UCSD-AML1 (cell line): ENCODE data around the gene LRRC70.

Experiments
- DNase-seq: peaks from one replicate; lab custom pipeline; 2025; ENCODE audit not compliant: unreplicated experiment; lab: John Stamatoyannopoulos, UW

Gene LRRC70

DNA sequence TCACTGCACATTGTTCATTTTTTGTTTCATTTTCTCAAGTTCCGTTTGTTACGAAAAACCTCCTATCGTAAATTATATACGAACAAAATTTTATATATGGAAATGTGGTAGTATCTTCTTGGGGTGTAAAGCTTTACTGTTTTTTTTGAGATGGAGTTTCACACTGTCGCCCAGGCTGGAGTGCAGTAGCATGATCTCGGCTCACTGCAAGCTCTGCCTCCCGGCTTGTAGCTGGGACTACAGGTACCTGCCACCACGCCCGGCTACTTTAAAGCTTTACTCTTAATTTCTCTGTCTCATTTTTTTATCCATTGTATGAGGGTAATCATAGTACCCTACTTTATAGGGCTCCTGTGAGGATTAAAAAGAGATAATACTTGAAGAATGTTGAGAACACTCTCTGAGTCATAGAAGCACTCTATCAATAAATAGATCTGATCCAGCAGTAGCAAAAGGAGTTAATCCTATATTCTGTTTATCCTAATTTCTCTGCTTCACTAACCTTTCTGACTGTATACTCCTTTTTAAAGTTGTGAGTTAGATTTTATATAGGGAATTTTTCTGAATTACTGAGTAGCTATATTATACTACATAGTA lies 5.6 kb upstream of the LRRC70 start:
- no peak for DNase-seq

DNA sequence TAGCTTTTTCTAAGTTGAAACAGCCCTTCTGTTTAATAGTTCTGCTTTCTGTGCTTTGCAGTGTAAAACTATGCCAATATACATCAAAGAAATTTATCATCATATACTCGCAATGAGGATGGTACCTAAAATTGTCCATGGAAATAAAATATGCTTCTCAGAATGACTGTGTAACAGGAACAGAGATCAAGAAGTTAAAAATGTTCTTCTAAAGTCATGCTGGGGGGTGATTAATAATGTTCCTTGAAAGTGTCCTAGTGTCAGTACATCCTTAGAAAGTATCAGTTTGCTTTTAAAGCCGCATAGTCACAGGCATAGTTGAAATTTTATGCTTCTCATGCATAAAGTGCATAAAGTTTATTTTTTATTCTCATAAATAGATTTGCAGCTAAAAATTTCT lies 4.0 kb upstream of the LRRC70 start:
- no peak for DNase-seq

DNA sequence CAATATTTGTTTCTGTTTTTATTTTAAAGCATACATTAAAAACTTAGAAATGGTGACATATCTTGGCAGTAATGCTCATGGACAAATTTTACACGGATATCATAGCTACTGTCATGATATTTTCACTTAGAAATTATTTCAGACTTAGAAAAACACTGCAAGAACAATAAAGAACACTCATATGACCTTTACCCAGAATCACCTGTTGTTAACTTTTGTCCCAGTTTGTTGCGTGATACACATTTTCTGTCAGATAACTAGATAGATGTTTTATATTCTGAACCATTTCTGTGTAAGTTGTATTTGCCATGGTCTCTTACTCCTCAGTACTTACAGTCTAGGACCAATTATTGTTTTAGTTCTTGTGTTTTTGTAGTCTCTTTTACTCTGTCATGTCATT lies 3.6 kb upstream of the LRRC70 start:
- DNase-seq = no peak

DNA sequence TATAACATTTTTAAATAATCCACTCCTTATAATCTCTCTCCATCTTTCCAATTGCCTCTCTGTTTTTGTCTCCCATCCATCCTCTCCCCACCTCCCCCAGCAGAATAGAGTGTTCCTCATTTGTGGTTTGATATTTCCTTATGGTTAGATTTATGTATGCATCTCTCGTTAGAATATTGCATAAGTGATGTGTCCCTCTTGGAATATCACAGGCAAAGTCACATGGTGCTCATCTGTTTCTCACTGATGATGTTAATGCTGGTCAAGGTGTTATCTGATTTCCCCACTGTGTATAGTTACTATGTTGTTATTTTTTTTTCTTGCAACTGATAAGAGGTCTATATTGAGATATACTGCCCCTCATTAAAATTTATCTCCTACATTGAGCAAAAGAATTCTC lies 3.1 kb upstream of the LRRC70 start:
- DNase-seq = no peak

DNA sequence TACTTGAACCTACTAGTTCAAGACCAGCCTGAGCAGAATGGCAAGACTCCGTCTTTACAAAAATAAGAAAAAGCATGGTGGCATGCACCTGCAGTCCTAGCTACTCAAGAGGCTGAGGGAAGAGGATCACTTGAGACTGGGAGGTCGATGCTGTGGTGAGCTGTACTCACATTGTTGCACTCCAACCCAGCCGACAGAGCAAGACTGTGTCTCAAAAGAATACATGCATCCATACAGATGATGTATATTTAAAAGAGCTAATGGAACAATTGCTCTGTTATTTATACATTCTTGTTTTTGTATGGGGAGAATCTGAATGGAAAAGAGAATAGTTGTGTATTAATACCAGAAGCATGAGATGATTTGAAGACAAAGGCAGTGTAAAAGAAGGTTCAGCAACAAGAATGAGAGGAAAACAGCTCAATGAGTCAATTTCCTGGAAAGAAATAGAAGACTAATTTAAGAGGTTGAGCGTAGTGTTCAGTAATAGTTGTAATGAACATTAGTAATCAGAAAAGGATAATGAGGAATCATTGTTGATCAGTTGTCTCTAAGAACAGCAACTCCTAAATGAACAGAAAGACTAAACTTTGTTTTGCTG lies 1.9 kb upstream of the LRRC70 start:
- no peak for DNase-seq

DNA sequence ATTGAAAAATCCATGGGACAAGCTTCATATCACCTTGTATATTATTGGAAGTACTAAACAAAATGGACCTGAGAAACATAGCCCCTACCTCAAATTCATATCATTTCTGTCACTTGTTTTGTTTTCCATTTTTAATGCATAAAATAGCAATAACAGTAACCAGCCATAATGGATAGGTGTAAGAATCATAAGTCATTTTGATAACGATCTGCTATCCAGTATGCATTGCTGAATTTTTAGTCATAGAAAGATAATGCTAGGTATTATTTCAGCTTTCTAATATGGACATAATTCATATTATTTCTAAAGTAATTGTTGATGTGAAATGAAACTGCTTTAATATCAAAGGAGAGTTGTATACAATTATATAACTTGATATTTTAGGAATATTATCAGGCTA lies 1.1 kb upstream of the LRRC70 start:
- no peak for DNase-seq

DNA sequence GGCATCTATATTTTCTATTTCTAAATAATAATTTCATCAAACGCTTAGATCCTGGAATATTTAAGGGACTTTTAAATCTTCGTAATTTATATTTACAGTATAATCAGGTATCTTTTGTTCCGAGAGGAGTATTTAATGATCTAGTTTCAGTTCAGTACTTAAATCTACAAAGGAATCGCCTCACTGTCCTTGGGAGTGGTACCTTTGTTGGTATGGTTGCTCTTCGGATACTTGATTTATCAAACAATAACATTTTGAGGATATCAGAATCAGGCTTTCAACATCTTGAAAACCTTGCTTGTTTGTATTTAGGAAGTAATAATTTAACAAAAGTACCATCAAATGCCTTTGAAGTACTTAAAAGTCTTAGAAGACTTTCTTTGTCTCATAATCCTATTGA lies 1.1 kb downstream of the LRRC70 start:
- no peak for DNase-seq

DNA sequence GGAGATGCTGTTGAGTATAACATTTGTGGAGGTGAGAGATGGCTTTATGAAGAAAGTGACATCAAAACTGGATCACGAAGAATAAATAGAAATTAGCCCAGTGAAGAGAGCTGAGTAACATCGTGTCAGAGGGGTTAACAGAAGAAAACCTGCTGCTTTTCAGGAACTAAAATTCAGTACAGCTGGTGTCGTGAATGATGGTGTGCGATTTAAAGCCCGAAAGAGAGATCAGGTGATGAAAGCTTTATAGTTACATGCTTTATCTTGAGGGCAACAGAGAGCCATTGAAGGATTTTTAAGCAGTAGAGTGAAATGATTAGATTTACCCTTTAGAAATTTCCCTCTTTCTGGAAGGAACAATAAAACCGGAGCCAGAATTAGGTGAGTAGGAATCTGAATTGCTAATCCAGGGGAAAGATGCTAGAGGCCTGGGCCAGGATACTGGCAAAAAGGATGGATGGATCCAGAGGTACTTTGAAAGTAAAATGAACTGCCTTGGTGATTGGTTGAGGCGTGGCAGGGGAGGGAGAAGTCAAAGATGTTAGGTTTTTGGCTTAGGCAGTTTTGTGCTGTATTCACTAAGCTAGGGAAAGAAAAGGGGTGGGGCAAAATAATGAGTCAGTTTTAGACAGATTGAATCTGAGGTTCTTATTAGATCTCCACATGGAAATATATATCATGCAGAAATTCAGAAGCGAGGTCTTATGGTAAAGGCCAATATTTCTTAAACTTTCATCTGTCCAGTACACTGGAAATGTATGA lies 3.4 kb downstream of the LRRC70 start:
- DNase-seq = no peak

DNA sequence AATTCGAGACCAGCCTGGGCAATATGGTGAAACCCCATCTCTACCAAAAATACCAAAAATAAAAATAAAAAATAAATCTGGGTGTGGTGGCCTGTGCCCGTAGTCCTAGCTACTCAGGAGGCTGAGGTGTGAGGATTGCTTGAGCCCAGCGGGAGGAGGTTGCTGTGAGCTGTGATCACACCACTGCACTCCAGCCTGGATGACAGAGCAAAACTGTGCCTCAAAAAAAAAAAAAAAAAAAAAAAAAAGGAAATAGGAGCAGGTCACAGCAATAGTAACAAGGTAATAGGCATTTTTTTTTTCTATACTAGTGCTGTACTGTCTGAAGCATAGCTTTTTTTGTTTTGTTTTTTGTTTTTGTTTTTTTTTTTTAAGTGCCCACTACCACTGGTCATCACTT lies 5.8 kb downstream of the LRRC70 start:
- no peak for DNase-seq

DNA sequence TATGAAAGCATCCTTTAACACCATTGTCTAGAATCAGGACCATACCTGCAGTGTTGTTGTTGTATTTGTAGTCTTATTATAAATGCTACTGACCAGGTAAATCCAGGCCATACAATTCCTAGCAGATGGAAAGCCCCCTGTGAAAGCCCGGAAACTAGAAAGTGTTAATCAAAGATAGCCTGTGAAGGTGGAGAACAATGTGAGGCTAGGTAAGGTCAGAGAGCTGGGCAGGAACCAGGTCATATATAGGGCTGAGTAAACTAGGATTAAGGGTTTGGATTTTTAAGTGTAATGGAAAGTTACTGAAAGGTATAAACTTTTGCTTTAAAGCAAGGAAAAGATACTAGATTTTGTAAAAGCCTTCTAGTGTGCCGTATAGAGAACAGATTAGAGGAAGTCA lies 6.7 kb downstream of the LRRC70 start:
- DNase-seq = no peak

DNA sequence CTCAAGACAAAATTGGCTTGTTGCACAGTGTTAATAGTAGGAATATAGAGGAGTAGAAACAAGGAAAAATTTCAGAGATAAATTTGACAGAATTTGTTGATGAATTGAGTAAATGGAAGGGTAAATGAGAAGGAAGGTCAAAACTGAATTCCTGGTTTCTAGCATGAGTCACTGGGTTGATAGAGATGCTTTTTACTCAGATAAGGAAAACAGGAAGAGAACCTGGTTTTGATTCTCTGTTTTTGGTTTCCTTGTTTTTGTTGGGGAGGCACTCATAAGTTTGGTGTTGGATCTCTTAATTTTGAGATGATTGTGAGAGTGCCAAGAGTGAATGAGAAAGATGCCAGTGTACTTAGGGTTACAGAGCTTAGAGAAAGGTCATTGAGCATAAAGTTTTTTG lies 7.1 kb downstream of the LRRC70 start:
- DNase-seq = no peak

DNA sequence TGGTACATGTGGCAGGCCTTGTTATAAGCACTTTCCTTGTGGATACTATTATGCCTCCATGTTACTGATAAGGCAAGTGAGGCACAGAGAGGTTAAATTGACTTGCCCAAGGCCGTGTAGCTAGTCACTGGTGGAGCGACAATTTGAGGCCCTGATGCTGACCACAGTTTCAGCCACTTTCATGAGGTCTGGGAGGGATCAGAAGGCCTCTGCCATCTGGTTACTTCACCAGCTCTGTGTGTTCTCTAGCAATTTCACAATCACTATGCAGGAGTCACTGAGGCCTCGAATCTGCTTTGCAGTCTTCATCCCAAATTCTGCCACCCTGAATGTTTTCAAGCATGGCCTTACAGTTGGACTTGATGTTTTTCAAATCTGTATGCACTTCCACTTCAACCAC lies 9.1 kb downstream of the LRRC70 start:
- no peak for DNase-seq

DNA sequence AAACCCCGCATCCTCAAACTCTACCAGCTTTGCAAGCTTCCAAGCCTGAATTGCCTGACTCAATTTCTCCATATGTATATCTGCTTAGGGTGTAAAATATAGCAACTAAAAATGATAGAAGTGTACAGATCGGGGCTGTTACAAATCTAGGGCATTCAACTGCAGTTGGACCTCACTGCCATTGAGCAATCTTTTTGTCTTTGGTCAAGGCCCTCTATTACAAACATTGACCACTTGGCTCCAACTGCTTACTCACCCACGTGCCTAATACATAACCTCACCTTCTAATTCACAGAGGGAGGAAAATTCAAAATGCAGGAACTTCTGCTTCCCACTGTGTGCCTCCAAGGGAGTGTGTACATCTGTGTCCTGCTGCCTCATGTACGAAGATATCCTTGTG lies 10.0 kb downstream of the LRRC70 start:
- DNase-seq = no peak

DNA sequence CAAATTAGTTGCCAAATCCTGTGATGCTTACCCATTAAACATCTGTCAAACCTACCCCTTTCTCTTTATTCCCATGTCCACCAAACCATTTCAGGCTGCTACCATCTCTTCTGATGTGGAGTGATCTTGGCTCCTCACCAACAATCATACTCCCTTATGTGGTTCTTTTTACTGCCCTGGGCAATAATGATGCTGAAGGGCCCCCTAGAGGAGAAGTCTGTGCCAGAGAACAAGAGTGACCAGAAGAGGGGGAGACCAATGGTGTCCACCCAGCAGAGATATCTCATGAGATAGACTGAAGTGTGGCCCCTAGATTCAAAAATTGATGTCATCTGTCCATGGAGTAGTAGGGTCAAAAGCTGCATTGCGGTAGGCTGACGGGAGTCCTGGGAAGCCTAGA lies 10.9 kb downstream of the LRRC70 start:
- no peak for DNase-seq

DNA sequence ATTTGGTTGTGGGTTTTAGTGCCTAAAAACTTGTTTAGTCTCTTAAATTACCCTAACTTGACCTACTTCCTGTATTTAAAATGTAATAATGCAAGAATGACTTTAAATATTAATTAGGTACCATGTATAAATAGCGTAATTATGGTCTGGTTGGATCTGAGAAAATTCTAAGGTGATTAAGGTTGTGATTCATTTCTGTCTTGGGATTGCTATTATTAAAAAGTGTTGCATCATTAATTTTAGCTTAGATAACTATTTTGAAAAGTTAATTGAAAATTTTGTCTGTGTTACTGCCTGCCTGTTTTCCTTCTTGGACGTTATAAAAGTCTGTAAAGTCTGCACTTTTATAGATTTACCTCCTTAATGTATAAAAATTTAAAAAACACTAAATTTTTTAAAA lies 11.8 kb downstream of the LRRC70 start:
- DNase-seq = no peak

DNA sequence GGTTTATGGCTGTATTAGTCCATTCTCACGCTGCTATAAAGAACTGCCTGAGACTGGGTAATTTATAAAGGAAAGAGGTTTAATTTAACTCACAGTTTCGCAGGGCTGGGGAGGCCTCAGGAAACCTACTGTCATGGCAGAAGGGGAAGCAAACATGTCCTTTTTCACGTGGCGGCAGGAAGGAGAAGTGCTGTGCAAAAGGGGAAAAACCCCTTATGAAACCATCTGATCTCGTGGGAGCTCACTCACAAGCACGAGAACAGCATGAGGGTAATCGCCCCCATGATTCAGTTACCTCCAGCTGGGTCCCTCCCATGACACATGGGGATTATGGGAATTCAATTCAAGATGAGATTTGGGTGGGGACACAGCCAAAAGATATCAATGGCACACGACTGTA lies 13.9 kb downstream of the LRRC70 start:
- DNase-seq = no peak

DNA sequence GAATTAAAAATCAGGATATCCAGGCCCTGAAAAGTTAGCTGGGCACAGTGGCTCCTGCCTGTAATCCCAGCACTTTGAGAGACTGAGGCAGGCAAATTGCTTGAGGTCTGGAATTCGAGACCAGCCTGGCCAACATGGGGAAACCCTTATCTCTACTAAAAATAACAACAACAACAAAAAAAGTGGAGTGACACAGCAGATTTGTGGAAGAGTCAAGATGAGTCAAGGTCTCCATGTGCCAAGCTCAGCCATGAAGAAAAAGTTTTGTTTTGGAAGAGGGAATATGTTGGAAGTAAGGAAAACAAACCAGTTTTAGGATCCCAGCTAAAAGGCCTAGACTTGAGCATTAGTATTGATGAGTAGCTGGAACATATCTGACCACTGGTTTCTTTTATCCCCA lies 14.7 kb downstream of the LRRC70 start:
- no peak for DNase-seq

DNA sequence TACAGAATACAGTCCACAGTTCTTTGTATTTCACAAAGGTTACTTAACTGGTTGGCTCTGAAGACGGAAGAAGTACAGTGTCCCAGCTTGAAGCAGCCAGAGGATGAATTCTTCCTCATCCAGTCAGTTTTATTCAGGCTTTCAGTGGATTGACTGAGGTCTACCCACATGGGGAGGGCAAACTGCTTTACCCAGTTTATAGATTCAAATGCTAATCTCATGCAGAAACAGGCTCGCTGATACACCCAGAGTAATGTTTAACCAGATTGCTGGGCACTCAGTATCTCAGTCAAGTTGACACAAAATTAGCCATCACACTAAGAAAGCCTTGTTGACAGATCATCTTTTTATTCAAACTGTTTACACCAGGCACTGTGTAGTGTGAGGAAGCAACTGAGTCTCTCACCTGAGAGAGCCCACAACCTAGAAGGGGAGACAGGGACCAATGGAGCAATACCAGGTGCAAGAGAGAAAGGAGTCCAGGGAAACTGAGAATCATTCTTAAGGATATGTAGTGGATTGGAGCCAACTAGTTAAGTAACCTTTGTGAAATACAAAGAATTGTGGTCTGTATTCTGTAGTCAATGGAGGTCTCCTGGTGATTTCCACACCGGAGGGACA lies 15.9 kb downstream of the LRRC70 start:
- no peak for DNase-seq

DNA sequence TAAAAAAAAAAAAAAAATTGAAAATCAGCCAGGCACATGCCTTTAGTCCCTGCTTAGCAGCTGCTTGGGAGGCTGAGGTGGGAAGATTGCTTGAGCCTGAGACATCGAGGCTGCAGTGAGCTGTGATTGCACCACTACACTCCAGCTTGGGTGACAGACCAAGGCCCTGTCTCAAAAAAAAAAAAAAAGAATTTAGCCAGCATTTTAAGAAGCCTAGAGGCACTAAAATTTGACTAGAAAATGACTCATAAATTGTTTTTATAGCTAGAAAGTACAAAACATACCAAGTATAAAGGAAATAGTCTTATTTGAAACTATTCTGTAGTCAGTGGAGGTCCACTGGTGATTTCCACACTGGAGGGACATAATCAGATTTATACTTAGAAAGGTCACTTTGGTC lies 17.5 kb downstream of the LRRC70 start:
- DNase-seq = no peak

DNA sequence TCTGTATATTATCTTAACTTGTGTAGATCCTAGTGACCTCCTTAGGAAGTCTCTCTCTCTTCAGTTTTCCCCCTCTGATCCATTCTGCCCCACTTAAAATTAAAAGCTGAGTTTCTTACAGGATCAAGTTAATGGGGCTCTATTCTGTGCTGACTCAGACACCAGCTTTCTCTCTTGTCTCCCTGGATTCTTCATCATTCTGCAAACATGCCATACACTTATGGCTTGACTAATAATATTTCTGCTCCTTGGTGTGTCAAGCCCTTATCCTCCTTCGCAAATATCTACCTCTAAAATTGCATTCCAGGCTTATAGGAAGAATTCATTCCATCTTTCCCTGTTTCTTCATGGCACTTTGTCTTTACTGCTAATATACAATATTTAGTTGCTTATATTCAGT lies 18.1 kb downstream of the LRRC70 start:
- no peak for DNase-seq

DNA sequence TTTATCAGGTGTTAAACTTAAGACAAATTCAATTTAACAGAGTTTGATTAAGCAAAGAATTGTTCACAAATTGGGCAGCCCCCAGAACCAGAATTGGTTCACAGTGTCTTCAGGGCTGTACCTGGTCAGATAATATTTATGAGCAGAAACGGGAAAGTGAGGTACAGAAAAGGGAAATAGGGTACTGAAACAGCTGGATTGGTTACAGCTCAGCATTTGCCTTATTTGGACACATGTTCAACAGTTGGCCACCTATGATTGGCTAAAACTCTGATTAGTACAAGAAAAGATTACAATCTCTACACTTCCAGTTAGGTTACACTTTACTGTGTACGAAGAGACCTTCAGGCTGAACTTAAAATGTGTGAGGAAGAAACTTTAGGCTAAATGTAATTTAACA lies 18.7 kb downstream of the LRRC70 start:
- DNase-seq = no peak

DNA sequence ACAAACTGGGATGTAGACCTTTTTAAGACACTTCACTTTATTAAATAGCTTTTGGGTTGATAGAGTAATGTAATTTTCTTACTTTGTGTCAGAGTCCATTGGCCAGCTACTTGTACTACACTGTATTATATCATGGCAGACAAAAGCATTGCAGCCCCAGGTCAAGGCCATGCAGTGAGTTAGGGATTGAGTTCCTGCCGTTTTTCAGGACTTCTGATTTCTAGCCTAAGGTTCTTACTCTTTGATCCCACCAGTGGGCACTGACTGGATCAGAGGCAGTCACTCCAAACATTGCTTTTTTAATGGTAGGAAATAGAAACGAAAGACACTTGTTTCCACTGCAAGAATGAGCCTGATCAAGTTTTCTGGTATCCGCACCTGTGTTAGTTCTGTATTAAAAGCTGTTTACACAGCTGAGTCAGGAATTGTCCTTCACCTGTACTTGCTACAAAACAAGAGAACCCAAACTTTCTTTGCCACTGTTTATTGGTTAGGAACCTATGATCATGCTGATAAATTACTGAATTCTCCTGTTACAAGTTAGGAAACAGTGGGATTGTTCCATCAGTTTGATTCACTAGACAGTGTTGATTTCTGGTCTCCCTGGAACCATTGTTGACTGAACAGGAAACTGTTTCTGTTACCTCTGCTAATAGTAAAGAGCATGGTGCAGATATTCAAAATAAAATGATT lies 22.1 kb downstream of the LRRC70 start:
- DNase-seq = no peak
